Skin of body (tissue), 2 donors: Measurements from ENCODE around the gene MOAP1. TPM values are rescaled to one million over a fixed set of nuclear protein-coding genes. Genes with fewer than 3 reads are reported as not detected.
"Not testable (repeated sequence)": the region's sequence is repeated elsewhere in the genome, so short reads cannot be mapped to it uniquely, and the experiment has no call there.

Experiments
- DNase-seq: peaks from one replicate; lab custom pipeline; 2025; lab: John Stamatoyannopoulos, UW
- total RNA-seq: library from RNA; depleted of rRNA; stranded (reverse); fragments of >200 nt; gene quantifications from one replicate; pipeline ENCODE4 v1.2.3, GENCODE V29; 2014

MOAP1 gene
- total RNA-seq, 1 donor from 2014 or later, result 17.8 TPM

DNA sequence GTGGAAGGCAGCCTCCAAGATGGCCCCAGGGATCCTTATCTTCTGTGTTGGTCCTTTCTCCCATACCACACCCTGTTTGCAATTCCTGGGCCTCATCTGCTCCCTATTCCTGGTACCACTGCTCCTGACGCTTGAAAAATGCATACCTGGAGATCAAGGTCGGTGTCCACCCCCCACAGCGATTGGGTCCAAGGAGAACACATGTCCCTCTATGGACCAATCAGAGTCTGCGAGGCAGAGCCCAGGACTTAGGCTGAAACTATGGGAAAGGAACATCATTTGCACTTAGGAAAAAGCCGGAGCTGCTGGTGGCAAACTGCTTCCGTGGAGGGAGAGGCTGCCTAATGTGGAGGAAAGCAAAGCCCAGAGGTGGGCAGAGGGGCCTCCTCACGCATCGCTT lies 35.7 kb downstream of the MOAP1 start:
- DNase-seq, result no peak

DNA sequence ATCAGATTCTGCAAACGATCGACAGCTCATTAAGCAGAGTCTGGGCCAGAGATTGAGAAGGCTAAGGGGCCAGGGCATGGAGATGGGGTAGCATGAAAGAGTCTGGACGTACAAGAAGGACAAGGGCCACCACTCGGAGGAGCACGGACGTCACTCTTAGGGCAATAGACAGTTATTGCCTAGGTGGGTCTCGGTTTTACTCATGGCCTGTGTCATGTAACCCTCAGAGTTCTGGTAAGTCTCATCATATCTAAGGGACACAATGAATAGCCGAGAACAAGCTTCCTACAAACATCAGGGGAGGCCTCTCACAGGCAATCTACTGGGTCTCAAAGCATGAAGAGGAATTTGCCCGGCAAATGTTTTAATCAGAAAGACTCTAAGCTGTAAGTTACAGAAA lies 38.6 kb downstream of the MOAP1 start:
- no peak for DNase-seq

DNA sequence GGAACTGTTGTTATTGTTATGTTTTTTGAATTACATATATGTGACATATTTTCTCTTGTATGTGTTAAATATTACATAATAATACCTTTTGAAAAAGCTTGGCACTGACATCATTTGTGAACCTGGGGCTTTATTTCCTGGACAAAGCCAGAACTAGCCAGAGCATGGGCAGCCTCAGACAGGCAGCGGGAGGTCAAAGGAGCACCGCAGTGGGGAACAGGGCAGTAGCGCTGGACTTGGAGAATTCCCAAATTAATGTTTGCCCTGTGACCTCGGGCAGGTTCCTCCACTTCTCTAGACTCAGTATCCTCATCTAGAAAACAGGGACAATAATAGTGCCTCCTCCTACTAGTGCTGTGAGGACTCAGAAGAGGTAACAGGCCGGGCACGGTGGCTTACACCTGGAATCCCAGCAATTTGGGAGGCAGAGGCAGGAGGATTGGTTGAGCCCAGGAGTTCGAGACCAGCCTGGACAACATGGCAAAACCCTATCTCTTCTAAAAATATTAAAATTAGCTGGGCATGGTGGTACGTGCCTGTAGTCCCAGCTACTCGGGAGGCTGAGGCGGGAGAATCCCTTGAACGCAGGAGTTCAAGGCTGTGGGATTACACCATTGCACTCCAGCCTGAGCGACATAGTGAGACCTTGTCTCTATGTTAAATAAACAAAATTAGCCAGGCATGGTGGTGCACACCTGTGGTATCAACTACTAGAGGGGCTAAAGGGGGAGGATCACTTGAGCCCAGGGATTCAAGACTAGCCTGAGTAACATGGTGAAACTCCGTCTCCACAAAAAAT lies 41.6 kb downstream of the MOAP1 start:
- DNase-seq, result no peak

DNA sequence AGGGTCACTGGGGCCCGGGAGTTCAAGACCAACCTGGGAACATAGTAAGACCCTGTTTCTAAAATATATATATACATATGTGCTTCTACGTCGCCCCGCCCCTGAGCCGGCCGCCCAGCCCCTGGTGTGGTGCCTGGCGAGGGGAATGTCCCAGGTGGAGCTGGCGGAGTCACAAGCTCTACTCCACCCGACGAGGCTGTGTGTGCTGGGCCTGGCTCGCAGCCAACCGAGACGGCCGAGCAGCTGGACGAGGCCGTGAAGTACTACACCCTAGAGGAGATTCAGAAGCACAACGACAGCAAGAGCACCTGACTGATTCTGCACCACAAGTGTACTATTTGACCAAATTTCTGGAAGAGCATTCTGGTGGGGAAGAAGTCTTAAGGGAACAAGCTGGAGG lies 46.8 kb downstream of the MOAP1 start:
- no peak for DNase-seq

DNA sequence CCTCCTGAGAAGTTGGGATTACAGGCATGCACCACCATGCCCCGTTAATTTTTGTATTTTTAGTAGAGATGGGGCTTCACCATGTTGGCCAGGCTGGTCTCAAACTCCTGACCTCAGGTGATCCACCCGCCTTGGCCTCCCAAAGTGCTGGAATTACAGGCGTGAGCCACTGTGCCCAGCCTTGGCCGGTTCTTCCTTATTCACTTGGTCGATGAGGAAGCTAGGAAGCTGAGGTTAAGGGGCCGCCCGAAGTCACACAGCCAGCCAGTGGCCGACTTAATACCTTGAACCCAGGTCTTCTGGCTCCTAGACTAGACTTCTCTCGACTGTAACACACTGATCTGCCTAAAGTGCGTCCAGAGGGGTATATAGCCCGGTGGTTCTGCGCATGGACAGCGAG lies 48.2 kb downstream of the MOAP1 start:
- DNase-seq, result not testable (repeated sequence)

DNA sequence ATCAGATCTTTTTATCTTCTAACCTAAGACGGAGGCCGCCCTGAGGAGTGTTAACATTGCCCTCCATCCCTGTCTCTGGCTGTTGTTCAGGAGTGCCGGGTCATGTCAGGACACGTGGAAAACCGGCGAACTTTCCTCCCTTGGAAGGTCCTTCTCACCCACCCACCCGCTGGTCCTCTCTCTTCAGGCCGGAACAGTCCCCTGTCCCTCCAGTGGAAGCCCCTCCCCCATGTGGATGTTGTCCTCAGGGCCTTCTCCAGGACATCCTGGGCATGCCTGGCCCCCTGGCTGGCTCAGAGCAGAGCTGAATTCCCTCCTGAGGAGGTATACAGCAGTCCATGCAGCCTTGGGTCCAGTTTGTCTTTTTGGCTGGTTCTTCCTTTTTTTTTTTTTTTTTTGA lies 48.7 kb downstream of the MOAP1 start:
- DNase-seq, result no peak

DNA sequence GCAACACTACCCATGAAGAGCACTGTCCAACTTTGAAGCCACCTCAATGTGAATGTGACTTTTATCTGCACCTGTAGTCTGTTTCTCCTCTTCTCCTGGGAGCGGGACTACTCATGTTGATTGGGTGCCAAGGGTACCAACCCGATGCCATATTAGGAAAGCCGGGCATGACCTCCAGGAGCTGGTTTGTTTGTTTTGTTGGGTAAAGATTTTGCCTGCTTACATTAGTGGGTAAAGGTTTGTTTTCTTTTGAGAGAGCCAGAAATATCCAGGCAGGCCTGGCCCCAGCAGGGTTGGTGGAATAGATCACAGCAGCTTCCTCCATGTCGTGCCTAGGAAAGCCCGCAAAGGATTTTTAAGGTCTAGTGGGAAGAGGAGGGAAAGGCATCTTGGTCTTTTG lies 49.3 kb downstream of the MOAP1 start:
- no peak for DNase-seq

DNA sequence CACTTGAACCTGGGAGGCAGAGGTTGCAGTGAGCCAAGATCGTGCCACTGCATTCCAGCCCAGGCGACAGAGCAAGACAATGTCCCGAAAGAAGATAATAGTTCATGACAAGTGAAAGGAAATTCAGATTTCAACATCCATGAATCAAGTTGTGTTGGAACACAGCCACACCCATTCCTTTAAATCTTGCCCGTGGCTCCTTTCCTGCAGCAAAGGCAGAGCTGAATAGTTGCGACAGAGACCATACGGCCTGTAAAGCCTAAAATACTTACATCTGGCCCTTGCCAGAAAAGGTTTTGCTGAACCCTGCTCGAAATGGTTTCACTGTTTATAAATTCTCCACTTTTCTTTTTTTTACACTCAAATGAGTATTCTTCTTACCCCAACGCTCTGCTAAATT lies 51.2 kb downstream of the MOAP1 start:
- DNase-seq, result no peak

DNA sequence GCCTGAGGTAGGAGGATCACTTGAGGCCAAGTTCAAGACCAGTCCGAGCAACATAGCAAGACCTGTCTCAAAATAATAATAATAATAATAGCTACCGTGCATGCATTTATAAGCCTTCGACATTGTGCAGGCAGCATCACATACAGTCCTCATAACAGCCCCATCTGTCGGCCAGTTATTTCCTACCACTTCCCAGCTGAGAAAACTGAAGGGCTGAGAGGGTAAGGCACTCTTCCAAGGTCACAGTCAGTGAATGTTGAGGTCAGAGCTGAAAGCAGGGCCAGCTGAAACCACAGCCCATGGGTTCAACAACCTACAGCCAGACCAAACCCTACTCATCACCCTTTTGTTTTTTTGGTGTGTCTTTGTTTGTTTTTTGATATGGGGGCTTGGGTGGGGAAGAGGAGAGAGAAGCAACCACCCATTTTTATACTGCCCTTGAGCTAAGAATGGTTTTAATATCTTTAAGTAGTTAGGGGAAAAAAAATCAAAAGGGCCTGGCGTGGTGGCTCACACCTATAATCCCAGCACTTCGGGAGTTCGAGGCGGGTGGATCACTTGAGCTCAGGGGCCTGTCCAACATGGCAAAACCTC lies 52.1 kb downstream of the MOAP1 start:
- no peak for DNase-seq

Other genes starting within 250 kb of the MOAP1 start
- 7.6 TPM for gene ITPK1, start 69.0 kb downstream of the MOAP1 start, total RNA-seq
- gene LYSET, start 420 bp upstream of the MOAP1 start, total RNA-seq, result 8.2 TPM
- 8.2 TPM for gene GON7, start 22.2 kb upstream of the MOAP1 start, total RNA-seq
- gene UBR7, start 22.4 kb upstream of the MOAP1 start, total RNA-seq, result 33.8 TPM
- gene BTBD7, start 148.1 kb upstream of the MOAP1 start, total RNA-seq, result 30.5 TPM
- gene COX8C, start 162.3 kb upstream of the MOAP1 start, total RNA-seq, result not detected
- 0.39 TPM for gene UNC79, start 246.0 kb upstream of the MOAP1 start, total RNA-seq